H9 (cell line): ENCODE measurements around the gene USP22. TPM values are rescaled to one million over a fixed set of nuclear protein-coding genes. Genes with fewer than 3 reads are reported as not detected.

ENCODE experiments used
- DNase-seq: peaks from one replicate; pipeline ENCODE4 v3.0.0-alpha.2; 2017
- H2AFZ ChIP-seq: one replicate; pipeline ENCODE4 v1.6.1; 2013; ENCODE audit warnings: mild to moderate bottlenecking, low read length, control low read depth, moderate library complexity
- H2AK5ac ChIP-seq: 2 replicates; pipeline ENCODE4 v1.6.1; 2013; ENCODE audit warnings: low read length, control low read depth, mixed read lengths; ENCODE audit not compliant: insufficient read length
- H2BK120ac ChIP-seq: one replicate; pipeline ENCODE4 v1.6.1; 2013; ENCODE audit warnings: low read depth, mild to moderate bottlenecking, low read length, control low read depth, inconsistent platforms; ENCODE audit not compliant: poor library complexity, severe bottlenecking
- H2BK12ac ChIP-seq: 2 replicates; pipeline ENCODE4 v1.6.1; 2013; ENCODE audit warnings: low read length, control low read depth, mixed read lengths, low read depth; ENCODE audit not compliant: insufficient read length
- H2BK15ac ChIP-seq: 2 replicates; pipeline ENCODE4 v1.6.1; 2013; ENCODE audit warnings: low read depth, low read length, control low read depth
- H2BK20ac ChIP-seq: one replicate; pipeline ENCODE4 v1.6.1; 2013; ENCODE audit warnings: low read depth, mild to moderate bottlenecking, low read length, control low read depth, inconsistent platforms; ENCODE audit not compliant: poor library complexity, severe bottlenecking
- H2BK5ac ChIP-seq: 2 replicates; pipeline ENCODE4 v1.6.1; 2013; ENCODE audit warnings: low read length, control low read depth, mixed read lengths; ENCODE audit not compliant: insufficient read length
- H3K14ac ChIP-seq: 2 replicates; pipeline ENCODE4 v1.6.1; 2013; ENCODE audit warnings: low read length, control low read depth; ENCODE audit not compliant: insufficient read depth
- H3K18ac ChIP-seq: 2 replicates; pipeline ENCODE4 v1.6.1; 2013; ENCODE audit warnings: low read depth, mild to moderate bottlenecking, mixed read lengths, low read length, control low read depth; ENCODE audit not compliant: insufficient read length
- H3K23ac ChIP-seq: 2 replicates; pipeline ENCODE4 v1.6.1; 2013; ENCODE audit warnings: low read length, control low read depth, mixed read lengths, low read depth; ENCODE audit not compliant: insufficient read length
- H3K23me2 ChIP-seq: 2 replicates; pipeline ENCODE4 v1.6.1; 2013; ENCODE audit warnings: low read depth, mild to moderate bottlenecking, mixed read lengths, low read length, control low read depth; ENCODE audit not compliant: insufficient read length, poor library complexity, severe bottlenecking
- H3K27ac ChIP-seq: 2 replicates; pipeline ENCODE4 v1.5.1; 2013; ENCODE audit warnings: low read length, control low read depth, mixed read lengths, low read depth; ENCODE audit not compliant: insufficient read length
- H3K27me3 ChIP-seq: 2 replicates; pipeline ENCODE4 v1.6.1; 2013; ENCODE audit warnings: low read length, control low read depth, inconsistent platforms; ENCODE audit not compliant: insufficient read depth
- H3K4ac ChIP-seq: 2 replicates; pipeline ENCODE4 v1.6.1; 2013; ENCODE audit warnings: low read depth, mild to moderate bottlenecking, control low read depth, inconsistent platforms, low read length, moderate library complexity
- H3K4me1 ChIP-seq: 2 replicates; pipeline ENCODE4 v1.6.1; 2013; ENCODE audit warnings: low read length, control low read depth, inconsistent platforms; ENCODE audit not compliant: insufficient read depth
- H3K4me2 ChIP-seq: 2 replicates; pipeline ENCODE4 v1.6.1; 2013; ENCODE audit warnings: low read length, control low read depth, mixed read lengths; ENCODE audit not compliant: insufficient read length, insufficient read depth
- H3K56ac ChIP-seq: 2 replicates; pipeline ENCODE4 v1.6.1; 2013; ENCODE audit warnings: low read depth, mild to moderate bottlenecking, mixed read lengths, low read length, control low read depth; ENCODE audit not compliant: insufficient read length
- H3K79me1 ChIP-seq: 2 replicates; pipeline ENCODE4 v1.6.1; 2013; ENCODE audit warnings: low read depth, mild to moderate bottlenecking, moderate library complexity, low read length, control low read depth, inconsistent platforms; ENCODE audit not compliant: insufficient read depth, poor library complexity, severe bottlenecking
- H3K79me2 ChIP-seq: 2 replicates; pipeline ENCODE4 v1.6.1; 2013; ENCODE audit warnings: low read length, control low read depth, inconsistent platforms; ENCODE audit not compliant: insufficient read depth
- H3K9ac ChIP-seq: 2 replicates; pipeline ENCODE4 v1.6.1; 2013; ENCODE audit warnings: low read length, control low read depth, mixed read lengths; ENCODE audit not compliant: insufficient read length; ENCODE audit errors: extremely low read depth
- H3K9me3 ChIP-seq: one replicate; pipeline ENCODE4 v1.6.1; 2013; ENCODE audit warnings: low read depth, low read length, inconsistent platforms; ENCODE audit not compliant: control insufficient read depth
- H3T11ph ChIP-seq: one replicate; pipeline ENCODE4 v1.6.1; 2013; ENCODE audit warnings: mild to moderate bottlenecking, low read length, control low read depth, inconsistent platforms
- H4K20me1 ChIP-seq: one replicate; pipeline ENCODE4 v1.6.1; 2013; ENCODE audit not compliant: control insufficient read depth, insufficient read length, insufficient read depth
- H4K5ac ChIP-seq: 2 replicates; pipeline ENCODE4 v1.6.1; 2013; ENCODE audit warnings: low read depth, mild to moderate bottlenecking, mixed read lengths, low read length, control low read depth; ENCODE audit not compliant: insufficient read length
- H4K8ac ChIP-seq: replicated peaks from 2 replicates; pipeline ENCODE4 v1.6.1; 2013; ENCODE audit warnings: low read length, control low read depth, mixed read lengths, low read depth; ENCODE audit not compliant: insufficient read length
- H4K91ac ChIP-seq: 2 replicates; pipeline ENCODE4 v1.6.1; 2013; ENCODE audit warnings: low read depth, mild to moderate bottlenecking, moderate library complexity, mixed read lengths, low read length, control low read depth; ENCODE audit not compliant: insufficient read length
- H3K27ac Mint-ChIP-seq, 3 experiments: 2 replicates in 2 of 3; 3 replicates in 1 of 3; pipeline ENCODE4 v1.8.0; 2020 to 2021; ENCODE audit warnings: mixed read lengths in 3 of 3, mild to moderate bottlenecking in 1 of 3, moderate library complexity in 1 of 3
- H3K27me3 Mint-ChIP-seq: 2 replicates; pipeline ENCODE4 v1.8.0; 2021; ENCODE audit warnings: low read depth, mild to moderate bottlenecking, moderate library complexity, mixed read lengths
- H3K36me3 Mint-ChIP-seq, 3 experiments: 2 replicates in 2 of 3; 3 replicates in 1 of 3; pipeline ENCODE4 v1.8.0; 2020 to 2021; ENCODE audit warnings: low read depth in 3 of 3, mixed read lengths in 3 of 3; ENCODE audit not compliant: insufficient read depth in 1 of 3
- H3K4me1 Mint-ChIP-seq, 2 experiments: 2 replicates each; pipeline ENCODE4 v1.8.0; 2020; ENCODE audit warnings: mixed read lengths in 2 of 2
- H3K4me3 Mint-ChIP-seq, 2 experiments: 2 replicates in 1 of 2; 3 replicates in 1 of 2; pipeline ENCODE4 v1.8.0; 2020 to 2021; ENCODE audit warnings: mild to moderate bottlenecking in 2 of 2, mixed read lengths in 2 of 2, moderate library complexity in 1 of 2
- H3K9me3 Mint-ChIP-seq, 2 experiments: 2 replicates in 1 of 2; 3 replicates in 1 of 2; pipeline ENCODE4 v1.8.0; 2020; ENCODE audit warnings: mild to moderate bottlenecking in 2 of 2, mixed read lengths in 2 of 2, moderate library complexity in 1 of 2
- WGBS: extraction: QIAGEN DNeasy Blood & Tissue Kit; methylation state at CpG from one replicate; pipeline ENCODE4 v1.1.7; 2013; ENCODE audit warnings: missing lambda C conversion rate, low lambda C conversion rate, mixed read lengths; ENCODE audit not compliant: insufficient read length; ENCODE audit errors: extremely low coverage; 5-methylcytosine and 5-hydroxymethylcytosine counted together
- total RNA-seq: library from RNA; stranded (reverse); gene quantifications from 2 replicates; pipeline ENCODE4 v1.2.1, GENCODE V29; 2021
- TF ChIP-seq, protein P1 (sequence below): fragments of 200-600 bp; sonication (generic); conservative IDR thresholded peaks from 3 replicates; pipeline ENCODE4 v1.8.0; 2021; ENCODE audit warnings: antibody characterized with exemption, mild to moderate bottlenecking

The USP22 gene
- total RNA-seq, 1 experiment from 2014 or later = 345 TPM

DNA sequence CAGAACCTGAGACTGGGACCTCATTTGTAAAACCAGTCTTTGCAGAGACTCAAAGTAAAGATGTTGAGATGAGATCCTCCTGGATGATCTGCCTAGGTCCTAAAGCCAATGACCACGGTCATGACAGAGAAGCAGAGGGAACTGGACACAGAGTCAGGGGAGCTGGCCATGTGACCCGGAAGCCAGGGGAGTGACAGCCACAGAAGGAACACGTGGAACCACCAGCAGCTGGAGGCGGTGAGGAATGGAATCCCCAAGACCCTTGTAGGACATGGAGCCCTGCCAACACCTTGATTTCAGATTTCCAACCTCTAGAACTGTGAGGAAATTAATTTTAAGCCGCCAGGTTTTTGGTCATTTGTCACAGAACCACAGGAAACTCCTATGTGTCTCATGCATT, 37.0 kb downstream of the USP22 start:
- Histone ChIP-seq H3K79me1 (no peaks in the 10 kb centered on the region), H3K4ac (no peak overlapping the region), H2BK15ac (no peak overlapping the region), H3K23me2 (no peaks in the 10 kb centered on the region), H2AFZ (no peak overlapping the region), H3K9ac (no peak overlapping the region), H4K20me1 (peaks cover 2% of the 10 kb centered on the region), H3K23ac (no peak overlapping the region), H3K4me1 (no peaks in the 10 kb centered on the region), H3K79me2 (no peaks in the 10 kb centered on the region; the same call in 1 of the 2 replicates), H2AK5ac (no peak overlapping the region), H2BK5ac (no peak overlapping the region), H4K91ac (no peak overlapping the region), H2BK120ac (no peak overlapping the region), H3T11ph (no peak overlapping the region), H3K56ac (no peak overlapping the region), H3K9me3 (no peaks in the 10 kb centered on the region), H2BK20ac (no peak overlapping the region), H3K27ac (no peak overlapping the region), H2BK12ac (no peak overlapping the region), H3K27me3 (no peaks in the 10 kb centered on the region), H3K4me2 (no peak overlapping the region), H3K14ac (no peak overlapping the region), H4K5ac (no peak overlapping the region), H4K8ac (no peak overlapping the region), H3K18ac (no peak overlapping the region)
- no peak for DNase-seq
- peaks cover 75 to 100% (median 99%) of the 10 kb centered on the region in 3 experiments for H3K36me3 Mint-ChIP-seq
- no peaks in the 10 kb centered on the region; the same call in 1 of the 2 replicates for H3K27me3 Mint-ChIP-seq
- TF ChIP-seq, protein P1, sequence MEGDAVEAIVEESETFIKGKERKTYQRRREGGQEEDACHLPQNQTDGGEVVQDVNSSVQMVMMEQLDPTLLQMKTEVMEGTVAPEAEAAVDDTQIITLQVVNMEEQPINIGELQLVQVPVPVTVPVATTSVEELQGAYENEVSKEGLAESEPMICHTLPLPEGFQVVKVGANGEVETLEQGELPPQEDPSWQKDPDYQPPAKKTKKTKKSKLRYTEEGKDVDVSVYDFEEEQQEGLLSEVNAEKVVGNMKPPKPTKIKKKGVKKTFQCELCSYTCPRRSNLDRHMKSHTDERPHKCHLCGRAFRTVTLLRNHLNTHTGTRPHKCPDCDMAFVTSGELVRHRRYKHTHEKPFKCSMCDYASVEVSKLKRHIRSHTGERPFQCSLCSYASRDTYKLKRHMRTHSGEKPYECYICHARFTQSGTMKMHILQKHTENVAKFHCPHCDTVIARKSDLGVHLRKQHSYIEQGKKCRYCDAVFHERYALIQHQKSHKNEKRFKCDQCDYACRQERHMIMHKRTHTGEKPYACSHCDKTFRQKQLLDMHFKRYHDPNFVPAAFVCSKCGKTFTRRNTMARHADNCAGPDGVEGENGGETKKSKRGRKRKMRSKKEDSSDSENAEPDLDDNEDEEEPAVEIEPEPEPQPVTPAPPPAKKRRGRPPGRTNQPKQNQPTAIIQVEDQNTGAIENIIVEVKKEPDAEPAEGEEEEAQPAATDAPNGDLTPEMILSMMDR = no peak
- H3K4me3 Mint-ChIP-seq = no peak overlapping the region
- H3K27ac Mint-ChIP-seq = 0 out of 7 replicates have a peak overlapping the region, but pooled peaks of 1 of the 3 experiments have one; percentile 66
- peaks cover 6% of the 10 kb centered on the region in 2 experiments; a peak in 2 of 4 replicates for H3K4me1 Mint-ChIP-seq
- no CpG with 5 or more reads among the region's 5 CpGs for WGBS
- H3K9me3 Mint-ChIP-seq = no peaks in the 10 kb centered on the region
